Measurements from ENCODE around the gene RBM45.

DNA sequence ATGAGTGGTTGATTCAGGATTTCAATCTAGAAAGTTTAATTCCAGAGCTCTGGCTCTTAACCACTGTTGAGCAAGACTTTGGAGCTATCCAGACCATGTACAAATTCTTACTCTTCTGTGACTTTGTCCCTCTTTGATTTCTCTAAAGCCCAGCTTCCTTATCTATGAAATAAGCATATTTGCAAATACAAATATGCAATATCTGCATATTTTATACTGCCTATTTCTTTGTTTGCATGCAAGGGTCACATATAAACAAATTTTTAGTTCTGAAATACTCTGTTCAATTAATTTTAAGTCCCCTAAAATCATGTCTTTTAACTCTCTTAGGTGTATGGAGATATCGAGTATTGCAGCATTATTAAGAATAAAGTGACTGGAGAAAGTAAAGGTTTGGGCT lies 5.5 kb downstream of the RBM45 start:
- no peak for TF ChIP-seq EZH2phosphoT487 (IDR thresholded peaks at IDR 0.05; ENCODE audit: low read depth, severe bottlenecking, unreplicated experiment)
- TF ChIP-seq CTCF (IDR thresholded peaks at IDR 0.05; ENCODE audit: poor library complexity), result no peak
- no peak for TF ChIP-seq EZH2 (IDR thresholded peaks at IDR 0.05; ENCODE audit: borderline replicate concordance)

Data from hepatocyte (in vitro differentiated cells).